MCF 10A (cell line): ENCODE results near the gene CARD9. TPM values are rescaled to one million over a fixed set of nuclear protein-coding genes. Genes with fewer than 3 reads are reported as not detected.
A peak's percentile ranks its signal among the peaks of the same experiment; 100 is the strongest.

ENCODE experiments used
- BruUV-seq: library from RNA; stranded (reverse); fragments of 400-500 nt; replicated peaks from 2 replicates; lab custom pipeline; 2021; lab: Mats Ljungman, UMichigan
- CTCF ChIA-PET: fragments of 300-600 bp; sonication (Branson Sonifier 250); formaldehyde crosslinking; extraction: SDS; loops from one replicate; lab custom pipeline; 2021; ENCODE audit warnings: antibody characterized with exemption, inconsistent platforms; lab: Yijun Ruan, JAX
- POLR2A ChIA-PET: fragments of 300-600, 350-650 bp; sonication (Branson Sonifier 250); formaldehyde crosslinking; extraction: SDS; loops from one replicate; lab custom pipeline; 2020; ENCODE audit warnings: antibody characterized with exemption, inconsistent platforms; lab: Yijun Ruan, JAX
- DNase-seq: peaks from one replicate; pipeline ENCODE4 v3.0.0-alpha.2; 2018; ENCODE audit not compliant: unreplicated experiment
- H3K27ac Mint-ChIP-seq: one replicate; pipeline ENCODE4 v1.8.0; 2022; ENCODE audit warnings: mild to moderate bottlenecking, low read depth, mixed read lengths; ENCODE audit not compliant: unreplicated experiment
- H3K27me3 Mint-ChIP-seq: one replicate; pipeline ENCODE4 v1.8.0; 2022; ENCODE audit warnings: mixed read lengths; ENCODE audit not compliant: insufficient read depth, unreplicated experiment
- H3K36me3 Mint-ChIP-seq: one replicate; pipeline ENCODE4 v1.8.0; 2022; ENCODE audit warnings: mild to moderate bottlenecking, moderate library complexity, mixed read lengths; ENCODE audit not compliant: insufficient read depth, unreplicated experiment
- H3K4me1 Mint-ChIP-seq: one replicate; pipeline ENCODE4 v1.8.0; 2022; ENCODE audit warnings: mixed read lengths; ENCODE audit not compliant: insufficient read depth, unreplicated experiment
- H3K4me3 Mint-ChIP-seq: one replicate; pipeline ENCODE4 v1.8.0; 2022; ENCODE audit warnings: mild to moderate bottlenecking, moderate library complexity, mixed read lengths; ENCODE audit not compliant: unreplicated experiment
- H3K9me3 Mint-ChIP-seq: one replicate; pipeline ENCODE4 v1.8.0; 2022; ENCODE audit warnings: mixed read lengths; ENCODE audit not compliant: unreplicated experiment
- CTCF ChIP-seq: fragments of 200-600 bp; IDR thresholded peaks from one replicate; pipeline ENCODE4 v1.8.0; 2022; ENCODE audit warnings: antibody characterized with exemption, mild to moderate bottlenecking; ENCODE audit not compliant: unreplicated experiment
- intact Hi-C: fragments of 100-400 bp; cut with micrococcal nuclease; formaldehyde crosslinking; loops from 2 replicates; pipeline ENCODE4 v1.14.1; 2022
- total RNA-seq: library from RNA; stranded (reverse); gene quantifications from 2 replicates; pipeline ENCODE4 v1.2.3, GENCODE V29; 2022

The CARD9 gene
- total RNA-seq, 1 experiment from 2014 or later = 0.33 TPM

- TF ChIP-seq CTCF = no peak
- BruUV-seq = no TSS peak
- Mint-ChIP-seq H3K9me3 (no peaks in the 10 kb centered on the region), H3K27ac (no peak within 1 kb of the TSS), H3K4me3 (peak within 1 kb of the TSS; percentile 57), H3K4me1 (no peaks in the 10 kb centered on the region), H3K27me3 (no peaks in the 10 kb centered on the region), H3K36me3 (peaks cover 5% of the 10 kb centered on the region)
- ChIA-PET CTCF (interaction anchor here (1.4 kb wide), 1 partner anchor 73 kb away, joined by 3 read pairs; no protein-coding TSS in a partner anchor), POLR2A (interaction anchor here (0.8 to 0.9 kb wide), 2 partner anchors 22 to 36 kb away, joined by 3 read pairs; partner anchors contain the start of gene DNLZ)
- intact Hi-C loops = no loop called here
- DNase-seq = peak; percentile 19
Observed at GRCh38 chr9:136327304-136327974, 46.0 kb downstream of the CARD9 start, which contains the start of gene GPSM1. GPSM1 (plus strand) TSS chr9:136327539; CDS start chr9:136327696, 157 bp downstream.

GRCh38 chr9:136326761-136327303 lies 46.6 kb downstream of the CARD9 start:
- H3K27ac Mint-ChIP-seq = no peak overlapping the region
- no peaks in the 10 kb centered on the region for H3K4me1 Mint-ChIP-seq
- BruUV-seq = no TSS peak
- H3K36me3 Mint-ChIP-seq = peaks cover 5% of the 10 kb centered on the region
- H3K9me3 Mint-ChIP-seq = no peaks in the 10 kb centered on the region
- peak overlapping the region; percentile 57 for H3K4me3 Mint-ChIP-seq
- H3K27me3 Mint-ChIP-seq = no peaks in the 10 kb centered on the region
- ChIA-PET CTCF (interaction anchor here (1.4 kb wide), 1 partner anchor 74 kb away, joined by 3 read pairs; no protein-coding TSS in a partner anchor), POLR2A (interaction anchor here (1.3 kb wide), 1 partner anchor 36 kb away, joined by 4 read pairs; the partner anchor contains the start of gene DNLZ)
- no peak for TF ChIP-seq CTCF
- intact Hi-C loops = no loop called here
- no peak for DNase-seq

- Mint-ChIP-seq H3K36me3 (no peaks in the 10 kb centered on the region), H3K4me1 (no peaks in the 10 kb centered on the region), H3K27me3 (no peaks in the 10 kb centered on the region), H3K27ac (no peak overlapping the region), H3K4me3 (peak overlapping the region; percentile 57), H3K9me3 (no peaks in the 10 kb centered on the region)
- intact Hi-C loops = no loop called here
- DNase-seq = no peak
- TF ChIP-seq CTCF = no peak
- CTCF ChIA-PET = interaction anchor here (0.6 to 0.9 kb wide), 3 partner anchors 13 to 24 kb away, joined by 4 to 5 read pairs (median 5); no protein-coding TSS in a partner anchor
- POLR2A ChIA-PET = interaction anchor here (1.3 kb wide), 1 partner anchor 37 kb away, joined by 4 read pairs; the partner anchor contains the start of gene DNLZ
- BruUV-seq = no TSS peak
Observed at GRCh38 chr9:136326061-136326760, 47.3 kb downstream of the CARD9 start.
